BLaER1 treated with 17β-estradiol and CSF1 and Interleukin-3, amounts not matched to agents 10 nM and 100 nM (cell line): ENCODE data around the gene FGFBP2.
A peak's percentile ranks its signal among the peaks of the same experiment; 100 is the strongest.

Experiments
- H3K27ac ChIP-seq, 11 experiments: shearing (Covaris generic); formaldehyde crosslinking; 2 replicates each; pipeline ENCODE4 v1.8.1; 2022
- H3K27me3 ChIP-seq, 11 experiments: shearing (Covaris generic); formaldehyde crosslinking; 2 replicates each; pipeline ENCODE4 v1.8.1; 2022
- H3K36me3 ChIP-seq, 11 experiments: shearing (Covaris generic); formaldehyde crosslinking; 2 replicates each; pipeline ENCODE4 v1.8.1; 2022
- H3K4me1 ChIP-seq, 10 experiments: shearing (Covaris generic); formaldehyde crosslinking; 2 replicates each; pipeline ENCODE4 v1.8.1; 2022
- H3K4me2 ChIP-seq, 11 experiments: shearing (Covaris generic); formaldehyde crosslinking; 2 replicates each; pipeline ENCODE4 v1.8.1; 2022
- H3K4me3 ChIP-seq, 10 experiments: shearing (Covaris generic); formaldehyde crosslinking; 2 replicates each; pipeline ENCODE4 v1.8.1; 2022
- H3K9ac ChIP-seq, 11 experiments: shearing (Covaris generic); formaldehyde crosslinking; 2 replicates each; pipeline ENCODE4 v1.8.1; 2022
- H3K9me3 ChIP-seq, 11 experiments: shearing (Covaris generic); formaldehyde crosslinking; replicated peaks in 1 of 11; 2 replicates each; pipeline ENCODE4 v1.8.1; 2022
- H4K20me1 ChIP-seq, 11 experiments: shearing (Covaris generic); formaldehyde crosslinking; 2 replicates each; pipeline ENCODE4 v1.8.1; 2022
- Cebpa-rat ChIP-seq, 11 experiments: shearing (Covaris generic); IDR thresholded peaks; 2 replicates each; pipeline ENCODE4 v1.8.1; 2022

FGFBP2 gene

DNA sequence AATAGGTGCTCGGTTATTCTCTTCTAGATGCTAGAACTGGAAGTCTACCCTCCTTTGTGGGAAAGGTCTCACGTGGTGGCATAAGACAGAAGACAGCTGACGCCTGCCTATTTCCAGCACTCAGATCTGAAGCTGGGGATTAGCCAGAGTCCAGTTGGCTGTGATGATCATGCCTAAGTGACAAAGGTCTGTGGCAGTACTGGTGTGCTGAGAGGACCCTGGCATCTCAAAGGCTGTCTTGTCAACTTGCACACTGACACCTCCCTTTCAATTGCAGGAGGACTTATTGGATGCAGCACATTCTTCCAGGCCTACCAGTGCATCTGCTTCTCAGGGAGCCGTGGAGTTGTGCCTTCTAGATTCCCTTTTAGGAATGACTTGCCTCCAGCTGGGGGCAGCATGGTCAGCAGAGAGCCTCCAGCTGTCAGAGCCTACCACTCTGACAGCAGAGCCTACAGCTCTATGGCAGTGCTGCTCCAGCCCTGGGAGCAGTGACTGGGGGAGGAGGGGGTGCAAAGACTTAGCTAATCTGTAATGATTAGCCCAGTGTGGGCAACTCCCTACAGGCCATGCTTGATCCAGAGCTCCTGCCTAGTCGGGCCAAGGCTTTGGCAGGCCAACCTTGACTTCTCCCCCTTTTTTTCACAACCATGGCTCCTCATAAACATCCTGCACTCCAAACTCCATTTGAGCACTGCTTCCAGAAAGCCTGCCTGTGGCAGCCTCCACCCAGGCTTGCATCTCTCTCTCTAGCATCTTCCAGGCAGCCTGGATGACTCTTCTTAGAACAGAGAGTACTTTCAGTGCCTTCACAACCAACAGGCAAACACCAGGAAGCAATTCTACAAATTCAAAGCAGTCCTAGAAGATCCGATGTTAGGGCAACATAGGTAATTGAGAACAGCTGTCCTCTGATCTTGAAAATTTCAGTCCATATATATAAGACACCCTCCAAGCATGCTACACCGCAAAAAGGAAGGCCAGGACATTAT lies 13.8 kb upstream of the FGFBP2 start:
- no peak overlapping the region for H3K4me3 ChIP-seq
- H3K9me3 ChIP-seq = peaks cover 0 to 6% (median 4%) of the 10 kb centered on the region in 11 experiments; a peak in 12 of 22 replicates
- H3K4me2 ChIP-seq = no peak overlapping the region
- no peak for TF ChIP-seq Cebpa-rat (IDR thresholded peaks at IDR 0.05)
- no peaks in the 10 kb centered on the region for H3K36me3 ChIP-seq
- H4K20me1 ChIP-seq = no peaks in the 10 kb centered on the region
- H3K27me3 ChIP-seq = no peaks in the 10 kb centered on the region
- H3K9ac ChIP-seq = no peak overlapping the region
- H3K4me1 ChIP-seq = peaks cover 0 to 11% (median 7%) of the 10 kb centered on the region in 10 experiments; a peak in 11 of 20 replicates
- no peak overlapping the region for H3K27ac ChIP-seq

DNA sequence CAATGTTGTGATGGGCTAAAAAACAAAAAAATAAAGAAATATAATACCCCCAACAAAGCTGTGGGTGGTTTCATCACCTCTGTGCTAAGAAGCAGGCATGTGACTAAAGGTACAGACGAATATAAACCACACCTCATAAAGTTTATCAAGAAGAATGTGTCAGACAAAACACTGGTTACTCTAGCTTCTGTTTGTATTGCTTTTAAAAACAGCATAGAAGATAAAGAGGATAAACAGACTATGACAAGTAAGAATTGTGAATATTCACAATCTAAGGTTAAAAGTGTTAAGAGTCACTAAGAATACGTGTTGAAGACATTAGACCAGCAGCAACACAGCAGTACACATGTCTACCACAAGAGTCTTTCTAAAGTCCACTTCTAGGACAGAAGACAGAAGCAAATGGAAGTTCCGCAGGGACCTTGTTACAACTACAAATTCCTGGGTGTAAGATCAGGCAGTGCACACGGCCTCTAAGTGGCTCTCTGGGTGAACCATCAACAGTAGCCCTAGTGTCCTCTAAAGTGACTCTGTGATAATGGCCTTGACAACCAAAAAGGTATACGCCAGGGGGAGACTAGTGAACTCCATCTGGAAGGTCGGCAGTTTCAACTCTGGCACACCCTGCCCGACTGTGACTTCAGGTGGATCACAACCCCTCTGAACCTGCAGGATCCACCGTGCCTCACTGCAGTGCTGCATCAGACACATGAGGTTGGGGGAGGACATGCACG lies 8.3 kb upstream of the FGFBP2 start:
- Histone ChIP-seq H4K20me1 (no peaks in the 10 kb centered on the region), H3K27ac (no peak overlapping the region), H3K4me3 (no peak overlapping the region), H3K4me2 (no peak overlapping the region), H3K36me3 (no peaks in the 10 kb centered on the region), H3K9me3 (peaks cover 4 to 21% (median 13%) of the 10 kb centered on the region in 11 experiments; a peak in 19 of 22 replicates), H3K4me1 (peaks cover 0 to 11% (median 7%) of the 10 kb centered on the region in 10 experiments; a peak in 10 of 20 replicates), H3K9ac (no peak overlapping the region), H3K27me3 (no peaks in the 10 kb centered on the region)
- TF ChIP-seq Cebpa-rat (IDR thresholded peaks at IDR 0.05) = no peak

DNA sequence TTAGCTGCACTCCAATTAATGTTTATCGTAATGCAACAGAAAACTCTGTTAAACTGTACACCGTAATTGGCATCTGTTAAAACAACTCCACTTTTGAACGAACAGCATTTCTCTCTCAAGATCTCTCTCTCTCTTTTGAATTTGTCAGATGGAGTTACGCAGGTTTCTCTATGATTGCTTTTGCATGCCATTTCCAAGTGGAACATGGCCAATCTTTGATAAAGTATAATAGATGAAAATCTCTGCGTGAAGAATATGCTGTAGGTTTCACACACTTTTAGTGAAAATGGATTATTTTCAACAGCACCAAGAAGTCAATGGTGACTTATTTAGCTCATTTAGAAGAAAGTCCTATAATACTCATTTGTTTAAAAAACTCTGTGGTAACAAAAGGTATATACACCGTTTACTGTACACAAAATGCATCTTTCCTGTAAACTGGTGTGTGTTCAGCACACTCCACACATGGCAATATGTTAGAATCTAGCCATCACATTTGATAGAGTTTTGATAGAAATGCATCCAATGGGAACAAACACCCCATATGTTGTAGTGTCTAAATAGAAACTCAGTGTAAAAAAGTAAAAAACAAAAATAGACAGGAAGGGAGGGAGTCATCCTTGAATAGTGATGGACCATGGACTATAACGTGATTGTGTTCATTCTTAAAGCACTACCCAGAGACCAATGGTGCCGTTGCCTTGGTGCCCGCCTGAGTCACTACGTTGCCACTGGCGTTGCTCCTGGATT lies 5.8 kb upstream of the FGFBP2 start:
- H3K27me3 ChIP-seq = no peaks in the 10 kb centered on the region
- no peak overlapping the region for H3K27ac ChIP-seq
- H3K4me1 ChIP-seq = peaks cover under 1 to 8% (median 5%) of the 10 kb centered on the region in 10 experiments; a peak in 16 of 20 replicates
- H3K9me3 ChIP-seq = peaks cover 4 to 24% (median 15%) of the 10 kb centered on the region in 11 experiments; a peak in 19 of 22 replicates
- no peaks in the 10 kb centered on the region for H4K20me1 ChIP-seq
- H3K36me3 ChIP-seq = no peaks in the 10 kb centered on the region
- H3K4me3 ChIP-seq = no peak overlapping the region
- no peak overlapping the region for H3K4me2 ChIP-seq
- no peak for TF ChIP-seq Cebpa-rat (IDR thresholded peaks at IDR 0.05)
- H3K9ac ChIP-seq = no peak overlapping the region

DNA sequence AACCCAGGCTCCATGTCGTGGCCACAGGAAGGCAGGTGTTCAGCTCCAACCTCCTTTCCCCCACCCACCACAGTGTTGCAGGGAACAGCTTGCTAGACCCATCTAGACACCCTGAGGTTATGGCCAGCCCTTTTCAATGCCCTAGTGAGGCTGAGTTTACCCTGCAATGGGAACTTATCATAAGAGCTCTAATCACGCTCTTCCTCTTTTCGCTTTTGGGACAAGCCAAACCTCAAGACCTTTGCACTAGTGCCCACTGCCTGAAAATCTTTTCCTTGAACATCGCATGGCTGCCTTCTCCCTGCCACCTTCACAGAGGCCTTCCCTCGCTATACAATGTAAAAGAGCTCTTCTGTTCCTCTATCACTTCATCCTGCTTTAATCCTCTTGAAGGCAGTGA lies 2.4 kb upstream of the FGFBP2 start:
- Histone ChIP-seq H3K4me1 (peaks cover 6 to 20% (median 12%) of the 10 kb centered on the region in 10 experiments; a peak in 18 of 20 replicates), H3K9ac (no peak overlapping the region), H3K9me3 (peaks cover 0 to 12% (median 7%) of the 10 kb centered on the region in 11 experiments; a peak in 10 of 22 replicates), H3K4me3 (no peak overlapping the region), H3K27me3 (no peaks in the 10 kb centered on the region), H3K4me2 (no peak overlapping the region), H3K27ac (no peak overlapping the region), H3K36me3 (no peaks in the 10 kb centered on the region), H4K20me1 (no peaks in the 10 kb centered on the region)
- TF ChIP-seq Cebpa-rat (IDR thresholded peaks at IDR 0.05) = no peak

DNA sequence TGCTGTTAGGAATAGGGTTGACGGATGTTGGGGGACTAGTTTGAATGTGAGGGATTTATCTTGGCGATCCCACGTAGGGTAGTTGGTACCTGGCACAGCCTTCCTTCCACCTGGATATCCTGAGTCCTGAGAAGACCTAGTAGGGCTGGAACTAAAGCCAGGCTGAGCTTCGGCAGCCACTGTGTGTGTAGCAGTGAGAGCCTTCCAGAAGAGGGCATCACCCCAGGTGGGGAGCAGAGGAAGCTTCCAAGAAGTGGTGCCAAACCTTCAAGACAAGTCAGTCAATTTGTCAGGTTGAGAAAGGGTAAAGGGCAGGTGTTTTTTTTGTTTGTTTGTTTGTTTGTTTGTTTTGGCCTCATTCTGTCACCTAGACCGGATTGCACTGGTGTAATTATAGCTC lies 1.2 kb upstream of the FGFBP2 start:
- peak overlapping the region in 1 of 11 experiments; percentile 54; a peak in 1 of 22 replicates for H3K4me2 ChIP-seq
- peaks cover 0 to 12% (median 7%) of the 10 kb centered on the region in 11 experiments; a peak in 10 of 22 replicates for H3K9me3 ChIP-seq
- H3K9ac ChIP-seq = no peak overlapping the region
- no peaks in the 10 kb centered on the region for H4K20me1 ChIP-seq
- H3K4me1 ChIP-seq = peaks cover 6 to 20% (median 12%) of the 10 kb centered on the region in 10 experiments; a peak in 18 of 20 replicates
- no peaks in the 10 kb centered on the region for H3K27me3 ChIP-seq
- H3K4me3 ChIP-seq = no peak overlapping the region
- peak overlapping the region in 1 of 11 experiments; percentile 45; a peak in 3 of 22 replicates for H3K27ac ChIP-seq
- TF ChIP-seq Cebpa-rat (IDR thresholded peaks at IDR 0.05) = no peak
- H3K36me3 ChIP-seq = no peaks in the 10 kb centered on the region

DNA sequence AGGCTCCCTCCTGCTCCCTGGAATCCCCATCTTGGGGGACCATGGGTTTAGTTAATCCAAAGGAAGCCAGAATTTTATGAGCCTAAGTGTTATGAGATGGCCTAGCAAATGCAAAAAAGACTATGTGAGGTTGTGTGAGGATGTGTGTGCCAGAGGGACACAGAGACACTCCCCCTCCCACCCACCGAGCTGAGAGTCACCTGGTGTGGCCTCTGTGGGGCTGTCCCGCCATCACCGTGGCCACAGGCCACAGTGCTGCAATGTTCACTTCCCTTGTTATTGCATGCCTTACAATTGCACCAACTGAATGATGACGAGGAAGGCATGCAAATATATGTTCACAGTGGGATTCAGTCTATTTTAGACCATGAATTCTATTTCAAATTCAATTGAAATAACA lies 601 bp upstream of the FGFBP2 start:
- Histone ChIP-seq H3K9ac (no peak overlapping the region), H3K4me2 (peak overlapping the region; percentile 18 to 71 (median 53); a peak in 18 of 22 replicates)
- TF ChIP-seq Cebpa-rat (IDR thresholded peaks at IDR 0.05) = 0 out of 22 replicates have a peak, but pooled peaks of 1 of the 11 experiments have one; percentile 25

DNA sequence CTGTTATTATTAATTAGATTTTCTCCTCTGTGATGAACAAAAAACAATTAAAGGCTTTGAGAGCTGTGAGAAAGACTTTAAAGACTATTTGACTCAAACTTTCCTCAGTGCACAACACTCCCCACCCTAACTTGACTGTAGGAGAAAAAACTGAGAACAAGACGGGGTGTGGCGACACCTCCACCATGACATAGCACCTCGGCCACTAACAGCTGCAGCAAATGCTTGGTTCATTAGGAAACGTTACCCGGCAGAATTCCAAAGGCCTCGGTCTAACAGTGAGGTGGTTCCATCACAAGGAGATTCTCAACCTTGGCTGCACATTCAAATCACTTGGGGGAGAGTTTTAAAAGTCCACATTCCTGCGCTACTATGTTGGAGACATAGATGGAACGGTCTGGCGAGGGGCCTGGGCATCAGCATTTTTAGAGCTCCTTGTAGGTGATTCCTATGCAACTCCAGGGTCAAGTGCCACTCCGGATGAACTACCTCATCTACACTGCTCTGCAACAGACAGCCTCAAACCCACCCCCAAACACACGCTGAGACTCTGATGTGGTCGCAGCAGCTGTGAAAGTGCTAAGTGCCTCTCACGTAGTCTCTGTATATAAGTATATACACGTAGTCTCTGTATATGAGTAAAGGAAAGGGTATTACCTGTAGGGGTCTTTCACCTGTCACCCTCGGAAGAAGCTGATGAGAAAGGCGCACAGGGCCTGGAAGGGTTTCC lies 1.0 kb downstream of the FGFBP2 start:
- Histone ChIP-seq H3K27ac (no peak overlapping the region), H4K20me1 (no peaks in the 10 kb centered on the region), H3K4me3 (no peak overlapping the region), H3K4me2 (no peak overlapping the region), H3K36me3 (no peaks in the 10 kb centered on the region), H3K4me1 (peaks cover 6 to 20% (median 12%) of the 10 kb centered on the region in 10 experiments; a peak in 18 of 20 replicates), H3K27me3 (no peaks in the 10 kb centered on the region), H3K9me3 (peaks cover 0 to 11% (median 7%) of the 10 kb centered on the region in 11 experiments; a peak in 10 of 22 replicates), H3K9ac (no peak overlapping the region)
- TF ChIP-seq Cebpa-rat (IDR thresholded peaks at IDR 0.05) = no peak

More for the DNA sequence above, 601 bp upstream of the FGFBP2 start:
- Histone ChIP-seq H3K36me3 (no peaks in the 10 kb centered on the region), H3K4me3 (no peak overlapping the region), H3K27ac (0 out of 22 replicates have a peak overlapping the region, but pooled peaks of 1 of the 11 experiments have one; percentile 29), H3K27me3 (no peaks in the 10 kb centered on the region), H3K4me1 (peaks cover 6 to 20% (median 12%) of the 10 kb centered on the region in 10 experiments; a peak in 18 of 20 replicates), H4K20me1 (no peaks in the 10 kb centered on the region), H3K9me3 (peaks cover 0 to 12% (median 7%) of the 10 kb centered on the region in 11 experiments; a peak in 10 of 22 replicates)

DNA sequence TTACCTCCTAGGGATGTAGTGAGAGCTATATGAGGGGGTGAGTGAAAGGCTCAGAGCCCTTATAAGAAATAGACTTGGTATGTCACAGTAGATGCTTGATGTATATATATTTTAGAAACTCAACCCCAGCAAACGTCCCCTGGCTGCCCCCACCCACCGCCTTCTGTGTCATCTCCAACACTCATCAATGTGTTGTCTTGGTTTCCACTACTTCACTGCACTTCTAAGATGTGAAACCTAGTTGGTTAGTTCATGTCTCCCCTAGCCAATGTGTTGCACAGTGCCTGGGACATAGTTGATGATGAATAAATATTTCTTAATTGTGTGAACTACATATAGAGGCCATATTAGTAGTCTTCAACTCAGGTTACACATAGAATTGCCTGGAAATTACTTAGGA lies 4.4 kb downstream of the FGFBP2 start:
- no peak for TF ChIP-seq Cebpa-rat (IDR thresholded peaks at IDR 0.05)
- peaks cover 18 to 25% (median 24%) of the 10 kb centered on the region in 11 experiments for H3K9me3 ChIP-seq

More for the DNA sequence above, 4.4 kb downstream of the FGFBP2 start:
- Histone ChIP-seq H3K27ac (no peak overlapping the region), H3K4me3 (no peak overlapping the region), H3K4me1 (peaks cover 3 to 18% (median 8%) of the 10 kb centered on the region in 10 experiments; a peak in 18 of 20 replicates), H4K20me1 (no peaks in the 10 kb centered on the region), H3K27me3 (no peaks in the 10 kb centered on the region), H3K9ac (no peak overlapping the region), H3K36me3 (no peaks in the 10 kb centered on the region), H3K4me2 (no peak overlapping the region)
